ENCODE data around the gene UGT1A4. TPM values are rescaled to one million over a fixed set of nuclear protein-coding genes. Genes with fewer than 3 reads are reported as not detected.

The UGT1A4 gene
- total RNA-seq, 1 donor from 2014 or later, result 0.26 TPM

GRCh38 chr2:233684640-233685039 is 33.9 kb upstream of the UGT1A4 start:
- Histone ChIP-seq H3K36me3 (ENCODE audit: control insufficient read depth, insufficient read depth, low read length) (no peaks in the 10 kb centered on the region), H3K4me3 (ENCODE audit: low read depth, low read length) (no peak overlapping the region), H3K27me3 (ENCODE audit: control insufficient read depth, insufficient read depth, low read length) (no peaks in the 10 kb centered on the region)
- FAIRE-seq (no peak), DNase-seq (ENCODE audit: low read depth) (no peak)
- TF ChIP-seq CTCF (IDR thresholded peaks at IDR 0.05; ENCODE audit: insufficient read depth, low read length, severe bottlenecking), result no peak

GRCh38 chr2:233686928-233687327 is 31.6 kb upstream of the UGT1A4 start:
- no peak for TF ChIP-seq CTCF (IDR thresholded peaks at IDR 0.05; ENCODE audit: insufficient read depth, low read length, severe bottlenecking)
- Histone ChIP-seq H3K4me3 (ENCODE audit: low read depth, low read length) (no peak overlapping the region), H3K36me3 (ENCODE audit: control insufficient read depth, insufficient read depth, low read length) (no peaks in the 10 kb centered on the region), H3K27me3 (ENCODE audit: control insufficient read depth, insufficient read depth, low read length) (no peaks in the 10 kb centered on the region)
- no peak for FAIRE-seq
- DNase-seq (ENCODE audit: low read depth), result no peak

DNA sequence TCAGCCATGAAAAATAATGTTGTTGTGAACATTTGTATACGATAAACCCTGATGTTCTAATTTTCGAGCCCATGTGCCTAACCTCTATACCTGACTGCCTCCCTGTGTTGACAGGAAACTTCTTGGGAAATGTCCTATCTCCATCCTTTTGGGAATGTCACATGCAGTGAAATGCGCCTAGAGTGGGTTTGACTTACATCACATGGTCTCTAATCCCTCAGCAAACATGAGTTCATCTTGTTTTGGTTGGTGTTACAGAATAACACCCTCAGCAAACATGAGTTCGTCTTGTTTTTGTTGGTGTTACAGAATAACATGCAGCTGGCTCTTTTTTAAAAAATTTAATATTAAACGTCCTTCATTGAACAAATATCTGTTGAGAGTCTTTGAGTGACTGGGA is 30.2 kb upstream of the UGT1A4 start:
- TF ChIP-seq CTCF (IDR thresholded peaks at IDR 0.05; ENCODE audit: insufficient read depth, low read length, severe bottlenecking), result no peak
- no peak for DNase-seq (ENCODE audit: low read depth)
- FAIRE-seq, result no peak
- Histone ChIP-seq H3K36me3 (ENCODE audit: control insufficient read depth, insufficient read depth, low read length) (no peaks in the 10 kb centered on the region), H3K4me3 (ENCODE audit: low read depth, low read length) (no peak overlapping the region), H3K27me3 (ENCODE audit: control insufficient read depth, insufficient read depth, low read length) (no peaks in the 10 kb centered on the region)

- H3K4me3 ChIP-seq (ENCODE audit: low read depth, low read length), result no peak overlapping the region
- no peak for FAIRE-seq
These were observed 29.5 kb upstream of the UGT1A4 start for GRCh38 chr2:233689031-233689430.

GRCh38 chr2:233689501-233689900 is 29.0 kb upstream of the UGT1A4 start:
- H3K36me3 ChIP-seq (ENCODE audit: control insufficient read depth, insufficient read depth, low read length), result no peaks in the 10 kb centered on the region
- TF ChIP-seq CTCF (IDR thresholded peaks at IDR 0.05; ENCODE audit: insufficient read depth, low read length, severe bottlenecking), result no peak
- DNase-seq (ENCODE audit: low read depth) (no peak), FAIRE-seq (no peak)
- no peaks in the 10 kb centered on the region for H3K27me3 ChIP-seq (ENCODE audit: control insufficient read depth, insufficient read depth, low read length)
- H3K4me3 ChIP-seq (ENCODE audit: low read depth, low read length), result no peak overlapping the region

More at GRCh38 chr2:233689031-233689430, 29.5 kb upstream of the UGT1A4 start:
- DNase-seq (ENCODE audit: low read depth), result peak; percentile 31
- Histone ChIP-seq H3K27me3 (ENCODE audit: control insufficient read depth, insufficient read depth, low read length) (no peaks in the 10 kb centered on the region), H3K36me3 (ENCODE audit: control insufficient read depth, insufficient read depth, low read length) (no peaks in the 10 kb centered on the region)
- TF ChIP-seq CTCF (IDR thresholded peaks at IDR 0.05; ENCODE audit: insufficient read depth, low read length, severe bottlenecking), result no peak

GRCh38 chr2:233690444-233690843 is 28.1 kb upstream of the UGT1A4 start:
- DNase-seq (ENCODE audit: low read depth), result peak; percentile 90
- Histone ChIP-seq H3K4me3 (ENCODE audit: low read depth, low read length) (no peak overlapping the region), H3K36me3 (ENCODE audit: control insufficient read depth, insufficient read depth, low read length) (no peaks in the 10 kb centered on the region), H3K27me3 (ENCODE audit: control insufficient read depth, insufficient read depth, low read length) (no peaks in the 10 kb centered on the region)
- TF ChIP-seq CTCF (IDR thresholded peaks at IDR 0.05; ENCODE audit: insufficient read depth, low read length, severe bottlenecking), result no peak
- no peak for FAIRE-seq

Measured in bronchial epithelial cell (primary cell).